HL-60 (cell line): ENCODE measurements around the gene RNF144A.

ENCODE experiments used
- CTCF ChIP-seq: IDR thresholded peaks from one replicate; pipeline ENCODE4 v1.5.1; 2011; ENCODE audit warnings: low read length, control low read depth, inconsistent platforms; ENCODE audit not compliant: insufficient read depth
- POLR2AphosphoS5 ChIP-seq: IDR thresholded peaks from 2 replicates; pipeline ENCODE4 v1.6.1; 2012; ENCODE audit warnings: low read depth
- REST ChIP-seq: IDR thresholded peaks from 2 replicates; pipeline ENCODE4 v1.6.1; 2012; ENCODE audit warnings: low read depth; ENCODE audit not compliant: insufficient replicate concordance

GRCh38 chr2:6924101-6924923, 7.1 kb downstream of the RNF144A start:
- TF ChIP-seq CTCF, result no peak
- no peak for TF ChIP-seq POLR2AphosphoS5
- no peak for TF ChIP-seq REST
